Measurements from ENCODE around the gene MCFD2. TPM values are rescaled to one million over a fixed set of nuclear protein-coding genes. Genes with fewer than 3 reads are reported as not detected.

Gene MCFD2
- total RNA-seq, 1 donor from 2014 or later, result 82.0 TPM

DNA sequence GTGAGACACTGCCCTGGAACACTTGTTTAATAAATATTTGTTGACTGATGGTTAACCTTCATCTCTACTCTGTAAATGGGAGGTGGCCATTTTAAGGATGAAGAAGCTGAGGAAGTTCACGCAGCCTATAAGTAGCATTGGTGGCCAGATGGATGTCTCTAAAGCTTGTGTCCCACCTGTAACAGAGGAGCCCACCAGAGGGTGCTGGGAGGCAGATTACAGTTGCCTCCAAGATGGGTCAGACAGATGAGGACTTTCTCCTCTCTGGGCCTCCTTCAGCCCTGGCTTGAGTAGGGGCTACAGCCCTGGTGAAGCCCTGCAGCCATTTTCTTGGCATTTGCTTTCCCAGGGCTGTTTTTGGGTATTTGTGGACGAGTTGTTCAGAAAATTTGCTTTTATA lies 45.0 kb upstream of the MCFD2 start:
- Mint-ChIP-seq H3K36me3 (peaks cover 6% of the 10 kb centered on the region), H3K4me3 (no peak overlapping the region), H3K4me1 (peaks cover 4% of the 10 kb centered on the region), H3K27me3 (ENCODE audit: low read depth) (no peaks in the 10 kb centered on the region), H3K27ac (no peak overlapping the region), H3K9me3 (no peaks in the 10 kb centered on the region)
- no peak for DNase-seq (ENCODE audit: low spot score in 2 of 2, unreplicated experiment in 2 of 2)
- TF ChIP-seq, protein P1, sequence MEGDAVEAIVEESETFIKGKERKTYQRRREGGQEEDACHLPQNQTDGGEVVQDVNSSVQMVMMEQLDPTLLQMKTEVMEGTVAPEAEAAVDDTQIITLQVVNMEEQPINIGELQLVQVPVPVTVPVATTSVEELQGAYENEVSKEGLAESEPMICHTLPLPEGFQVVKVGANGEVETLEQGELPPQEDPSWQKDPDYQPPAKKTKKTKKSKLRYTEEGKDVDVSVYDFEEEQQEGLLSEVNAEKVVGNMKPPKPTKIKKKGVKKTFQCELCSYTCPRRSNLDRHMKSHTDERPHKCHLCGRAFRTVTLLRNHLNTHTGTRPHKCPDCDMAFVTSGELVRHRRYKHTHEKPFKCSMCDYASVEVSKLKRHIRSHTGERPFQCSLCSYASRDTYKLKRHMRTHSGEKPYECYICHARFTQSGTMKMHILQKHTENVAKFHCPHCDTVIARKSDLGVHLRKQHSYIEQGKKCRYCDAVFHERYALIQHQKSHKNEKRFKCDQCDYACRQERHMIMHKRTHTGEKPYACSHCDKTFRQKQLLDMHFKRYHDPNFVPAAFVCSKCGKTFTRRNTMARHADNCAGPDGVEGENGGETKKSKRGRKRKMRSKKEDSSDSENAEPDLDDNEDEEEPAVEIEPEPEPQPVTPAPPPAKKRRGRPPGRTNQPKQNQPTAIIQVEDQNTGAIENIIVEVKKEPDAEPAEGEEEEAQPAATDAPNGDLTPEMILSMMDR (IDR thresholded peaks at IDR 0.05; ENCODE audit: unreplicated experiment), result no peak

DNA sequence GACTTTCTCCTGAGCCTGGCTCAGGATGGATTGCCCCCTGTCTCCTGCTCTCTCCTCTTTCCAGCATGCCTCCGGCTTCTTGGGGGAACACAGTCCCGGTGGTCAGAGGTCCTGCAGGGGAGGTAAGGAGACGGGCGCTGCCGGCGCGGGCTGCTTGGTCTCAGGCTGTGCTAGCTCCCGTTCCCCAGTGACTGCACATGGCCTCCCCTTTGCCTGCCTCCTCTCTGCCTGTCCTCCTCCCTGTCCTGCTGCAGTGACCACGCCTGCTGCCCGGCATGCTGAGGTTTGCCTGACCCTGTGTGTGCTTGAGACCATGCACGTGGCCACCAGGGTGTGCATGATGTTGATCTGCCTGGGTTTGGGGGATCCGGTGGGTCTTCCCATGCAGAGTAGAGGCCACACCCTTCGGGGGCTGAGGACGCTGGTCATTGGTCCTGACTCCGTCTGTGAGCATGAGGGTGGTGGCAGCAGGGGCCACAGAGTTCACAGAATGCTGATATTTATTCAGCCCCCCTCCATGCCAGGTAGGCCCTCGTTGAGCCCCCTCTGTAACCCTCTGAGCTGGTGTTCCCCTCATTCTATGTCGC lies 42.9 kb upstream of the MCFD2 start:
- Mint-ChIP-seq H3K27ac (no peak overlapping the region), H3K4me3 (no peak overlapping the region), H3K36me3 (peaks cover 6% of the 10 kb centered on the region), H3K27me3 (ENCODE audit: low read depth) (no peaks in the 10 kb centered on the region), H3K4me1 (peaks cover 11% of the 10 kb centered on the region), H3K9me3 (no peaks in the 10 kb centered on the region)
- TF ChIP-seq, protein P1 (IDR thresholded peaks at IDR 0.05; ENCODE audit: unreplicated experiment), result no peak
- no peak for DNase-seq (ENCODE audit: low spot score in 2 of 2, unreplicated experiment in 2 of 2)

DNA sequence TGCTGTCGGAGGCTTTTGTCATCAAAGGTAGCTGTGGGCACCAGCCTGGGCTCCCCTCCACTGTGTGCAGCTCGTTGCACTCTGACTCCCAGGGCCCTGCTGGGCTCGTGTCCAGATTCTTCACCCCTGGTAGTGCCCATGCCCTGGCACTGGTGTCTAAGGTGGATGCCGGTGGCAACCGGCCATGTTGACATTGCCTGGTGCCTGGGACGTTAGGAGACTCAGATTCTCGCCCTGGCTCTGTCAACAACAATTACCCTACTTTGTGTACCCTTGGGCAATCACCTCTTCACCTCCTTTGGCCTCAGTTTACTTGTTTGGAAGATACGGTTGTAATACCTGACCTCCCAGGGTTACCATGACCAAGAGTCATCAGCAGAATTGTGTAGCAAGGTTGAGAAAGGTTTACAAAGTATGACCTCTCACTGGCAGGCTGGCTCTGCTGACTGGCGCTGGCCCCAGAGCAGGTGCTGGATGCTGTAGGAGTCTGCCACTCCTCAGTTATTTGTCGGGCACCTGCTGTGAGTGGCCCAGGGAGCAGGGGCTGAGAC lies 41.5 kb upstream of the MCFD2 start:
- H3K27ac Mint-ChIP-seq, result no peak overlapping the region
- TF ChIP-seq, protein P1 (IDR thresholded peaks at IDR 0.05; ENCODE audit: unreplicated experiment), result no peak

DNA sequence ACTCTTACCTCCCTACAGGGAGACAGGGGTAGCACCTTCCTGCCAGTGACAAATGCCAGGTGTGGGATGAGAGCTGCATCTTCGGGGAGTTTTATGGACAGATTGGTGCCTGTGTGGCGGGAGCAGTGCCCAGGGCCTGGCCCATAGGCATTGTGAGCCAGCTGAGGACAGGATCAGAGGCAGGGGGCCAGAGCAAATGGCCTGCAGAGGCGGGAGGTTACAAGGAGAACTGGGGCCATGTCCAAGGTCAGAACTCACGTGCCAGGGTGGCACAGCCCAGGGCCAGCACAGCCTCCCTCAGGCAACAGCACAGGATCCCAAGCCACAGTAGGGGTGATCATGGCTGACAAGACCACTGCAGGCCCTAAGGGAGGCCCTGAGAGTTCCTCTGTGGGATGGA lies 40.2 kb upstream of the MCFD2 start:
- H3K27ac Mint-ChIP-seq, result no peak overlapping the region
- H3K9me3 Mint-ChIP-seq, result no peaks in the 10 kb centered on the region
- peaks cover 11% of the 10 kb centered on the region for H3K4me1 Mint-ChIP-seq
- H3K36me3 Mint-ChIP-seq, result peaks cover 12% of the 10 kb centered on the region
- no peaks in the 10 kb centered on the region for H3K27me3 Mint-ChIP-seq (ENCODE audit: low read depth)
- no peak overlapping the region for H3K4me3 Mint-ChIP-seq
- TF ChIP-seq, protein P1 (IDR thresholded peaks at IDR 0.05; ENCODE audit: unreplicated experiment), result no peak
- no peak for DNase-seq (ENCODE audit: low spot score in 2 of 2, unreplicated experiment in 2 of 2)

More for the DNA sequence above, 41.5 kb upstream of the MCFD2 start:
- Mint-ChIP-seq H3K36me3 (peaks cover 6% of the 10 kb centered on the region), H3K9me3 (no peaks in the 10 kb centered on the region), H3K27me3 (ENCODE audit: low read depth) (no peaks in the 10 kb centered on the region), H3K4me3 (no peak overlapping the region), H3K4me1 (peaks cover 11% of the 10 kb centered on the region)
- DNase-seq (ENCODE audit: low spot score in 2 of 2, unreplicated experiment in 2 of 2), result no peak

DNA sequence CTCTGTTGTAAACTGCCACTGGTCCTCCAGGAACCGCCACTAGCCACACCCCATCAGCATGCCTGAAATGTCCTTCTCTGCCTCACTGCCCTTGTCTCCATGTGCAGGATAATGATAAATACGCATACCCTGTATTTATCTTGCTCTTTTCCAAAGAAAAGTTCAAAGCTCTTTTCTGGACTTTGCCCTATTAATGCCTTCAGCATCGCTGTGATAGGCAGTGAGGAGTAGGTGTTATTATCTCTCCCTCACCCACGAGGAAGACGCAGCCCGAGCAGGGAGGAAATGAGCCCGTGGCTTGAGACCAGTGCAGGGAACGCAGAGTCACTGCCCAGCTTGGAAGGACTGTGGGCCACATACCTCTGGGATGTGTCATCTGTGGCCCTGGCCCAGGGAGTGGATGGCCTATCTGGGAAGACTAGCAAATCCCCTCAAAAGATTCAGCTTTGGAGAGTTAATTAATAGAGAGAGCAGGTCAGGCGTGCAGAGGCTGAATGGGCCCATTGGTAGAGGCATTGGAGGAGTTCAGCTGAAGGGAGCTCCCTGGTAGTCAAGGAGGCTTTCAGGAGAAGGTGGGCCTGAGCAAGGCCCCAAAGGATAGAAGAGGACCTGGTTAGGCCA lies 39.5 kb upstream of the MCFD2 start:
- Mint-ChIP-seq H3K36me3 (peaks cover 12% of the 10 kb centered on the region), H3K4me3 (no peak overlapping the region), H3K27ac (peak overlapping the region; percentile 37), H3K27me3 (ENCODE audit: low read depth) (no peaks in the 10 kb centered on the region), H3K9me3 (no peaks in the 10 kb centered on the region), H3K4me1 (peaks cover 11% of the 10 kb centered on the region)
- TF ChIP-seq, protein P1 (IDR thresholded peaks at IDR 0.05; ENCODE audit: unreplicated experiment), result no peak
- DNase-seq (ENCODE audit: low spot score in 2 of 2, unreplicated experiment in 2 of 2), result no peak
